Measurements from ENCODE around the gene RCN2. TPM values are rescaled to one million over a fixed set of nuclear protein-coding genes. Genes with fewer than 3 reads are reported as not detected.

The RCN2 gene
- total RNA-seq, 8 experiments from 2014 or later = 80.3 to 145 (median 110) TPM

GRCh38 chr15:76905013-76905839 lies 26.3 kb upstream of the RCN2 start, which contains the start of gene SCAPER:
Gene SCAPER (minus strand): TSS chr15:76905340. CDS start chr15:76883817, 21,523 bp downstream.
- H3K4me3 ChIP-seq = peak within 1 kb of the TSS; percentile 56 to 98 (median 85)
- peak; percentile 85 to 96 (median 91) for ATAC-seq (replicated peaks in 6 of 8)
- H3K4me1 ChIP-seq (replicated peaks in 1 of 2) = peaks cover 6 to 8% of the 10 kb centered on the region in 2 donors
- in situ Hi-C loops (cut with MboI; ENCODE audit: low pct_unique_long_range_greater_than_20kb in 2 of 9, low sequenced_read_pairs in 9 of 9, unreplicated experiment in 9 of 9) = no loop called here
- WGBS, 10 experiments = 0 to 57% (median 12%) methylated on average over 1 to 17 of the region's 78 CpGs; no CpG with 5 or more reads in 1 of the 10 experiments
- H3K27ac ChIP-seq = peak within 1 kb of the TSS; percentile 72 to 79

- in situ Hi-C loops (cut with MboI; ENCODE audit: low pct_unique_long_range_greater_than_20kb in 2 of 9, low sequenced_read_pairs in 9 of 9, unreplicated experiment in 9 of 9) = no loop called here
- Histone ChIP-seq H3K4me1 (replicated peaks in 1 of 2) (peaks cover 6 to 8% of the 10 kb centered on the region in 2 donors), H3K27ac (no peak overlapping the region), H3K4me3 (peak overlapping the region; percentile 56 to 98 (median 85))
- WGBS, 10 experiments = 21 to 100% (median 60%) methylated on average over 1 to 9 of the region's 9 CpGs; no CpG with 5 or more reads in 1 of the 10 experiments
- ATAC-seq (replicated peaks in 6 of 8) = no peak
Observed at GRCh38 chr15:76905855-76906254, 25.7 kb upstream of the RCN2 start.

- H3K27ac ChIP-seq = no peak overlapping the region
- no peak overlapping the region for H3K4me3 ChIP-seq
- 20 to 100% (median 83%) methylated on average over 1 to 4 of the region's 4 CpGs; no CpG with 5 or more reads in 1 of the 10 experiments for WGBS, 10 experiments
- ATAC-seq (replicated peaks in 6 of 8) = no peak
- no peaks in the 10 kb centered on the region for H3K4me1 ChIP-seq (replicated peaks in 1 of 2)
- in situ Hi-C loops (cut with MboI; ENCODE audit: low pct_unique_long_range_greater_than_20kb in 2 of 9, low sequenced_read_pairs in 9 of 9, unreplicated experiment in 9 of 9) = no loop called here
Observed at GRCh38 chr15:76912430-76912829, 19.1 kb upstream of the RCN2 start.

- in situ Hi-C loops (cut with MboI; ENCODE audit: low pct_unique_long_range_greater_than_20kb in 2 of 9, low sequenced_read_pairs in 9 of 9, unreplicated experiment in 9 of 9) = no loop called here
- Histone ChIP-seq H3K27ac (no peak overlapping the region), H3K4me3 (no peak overlapping the region), H3K4me1 (replicated peaks in 1 of 2) (no peaks in the 10 kb centered on the region)
- ATAC-seq (replicated peaks in 6 of 8) = no peak
- 0 to 100% (median 71%) methylated on average over 1 to 2 of the region's 2 CpGs; no CpG with 5 or more reads in 1 of the 10 experiments for WGBS, 10 experiments
Observed at GRCh38 chr15:76913737-76914136, 17.8 kb upstream of the RCN2 start.

GRCh38 chr15:76916369-76916768 lies 15.2 kb upstream of the RCN2 start:
- no peaks in the 10 kb centered on the region for H3K4me1 ChIP-seq (replicated peaks in 1 of 2)
- 36 to 100% (median 86%) methylated on average over 2 to 11 of the region's 13 CpGs; no CpG with 5 or more reads in 6 of the 10 experiments for WGBS, 10 experiments
- no peak overlapping the region for H3K4me3 ChIP-seq
- H3K27ac ChIP-seq = no peak overlapping the region
- ATAC-seq (replicated peaks in 6 of 8) = no peak
- in situ Hi-C loops (cut with MboI; ENCODE audit: low pct_unique_long_range_greater_than_20kb in 2 of 9, low sequenced_read_pairs in 9 of 9, unreplicated experiment in 9 of 9) = no loop called here

GRCh38 chr15:76928201-76928600 lies 3.3 kb upstream of the RCN2 start:
- WGBS, 10 experiments = 39 to 100% (median 74%) methylated on average over 1 to 3 of the region's 3 CpGs; no CpG with 5 or more reads in 1 of the 10 experiments
- in situ Hi-C loops (cut with MboI; ENCODE audit: low pct_unique_long_range_greater_than_20kb in 2 of 9, low sequenced_read_pairs in 9 of 9, unreplicated experiment in 9 of 9) = no loop called here
- no peak for ATAC-seq (replicated peaks in 6 of 8)
- no peak overlapping the region for H3K4me3 ChIP-seq
- H3K4me1 ChIP-seq (replicated peaks in 1 of 2) = peaks cover 12 to 13% of the 10 kb centered on the region in 2 donors
- no peak overlapping the region for H3K27ac ChIP-seq

GRCh38 chr15:76929011-76929760 lies 2.4 kb upstream of the RCN2 start:
- H3K4me3 ChIP-seq = no peak overlapping the region
- no peak for ATAC-seq (replicated peaks in 6 of 8)

GRCh38 chr15:76930831-76931396 lies 635 bp upstream of the RCN2 start:
- 14 to 71% (median 33%) methylated on average over 1 to 6 of the region's 7 CpGs for WGBS, 10 experiments
- in situ Hi-C loops (cut with MboI; ENCODE audit: low pct_unique_long_range_greater_than_20kb in 2 of 9, low sequenced_read_pairs in 9 of 9, unreplicated experiment in 9 of 9) = no loop called here
- no peak for ATAC-seq (replicated peaks in 6 of 8)
- peak overlapping the region; percentile 54 to 91 (median 86) for H3K4me3 ChIP-seq
- H3K4me1 ChIP-seq (replicated peaks in 1 of 2) = peaks cover 12 to 17% of the 10 kb centered on the region in 2 donors
- H3K27ac ChIP-seq = peak overlapping the region; percentile 57 to 80

More at GRCh38 chr15:76929011-76929760, 2.4 kb upstream of the RCN2 start:
- Histone ChIP-seq H3K4me1 (replicated peaks in 1 of 2) (peaks cover 12 to 17% of the 10 kb centered on the region in 2 donors), H3K27ac (no peak overlapping the region)
- in situ Hi-C loops (cut with MboI; ENCODE audit: low pct_unique_long_range_greater_than_20kb in 2 of 9, low sequenced_read_pairs in 9 of 9, unreplicated experiment in 9 of 9) = no loop called here

- peak in 2 of 8 experiments; percentile 0 to 1 for ATAC-seq (replicated peaks in 6 of 8)
- Histone ChIP-seq H3K4me3 (peak overlapping the region; percentile 54 to 91 (median 86)), H3K4me1 (replicated peaks in 1 of 2) (peaks cover 12 to 17% of the 10 kb centered on the region in 2 donors), H3K27ac (peak overlapping the region; percentile 81 to 91)
- in situ Hi-C loops (cut with MboI; ENCODE audit: low pct_unique_long_range_greater_than_20kb in 2 of 9, low sequenced_read_pairs in 9 of 9, unreplicated experiment in 9 of 9) = no loop called here
- 7 to 53% (median 18%) methylated on average over 1 to 11 of the region's 14 CpGs; no CpG with 5 or more reads in 1 of the 10 experiments for WGBS, 10 experiments
Observed at GRCh38 chr15:76932135-76932966, 802 bp downstream of the RCN2 start.

- no peak for ATAC-seq (replicated peaks in 6 of 8)
- 50 to 100% (median 95%) methylated on average over 1 to 2 of the region's 2 CpGs; no CpG with 5 or more reads in 1 of the 10 experiments for WGBS, 10 experiments
- in situ Hi-C loops (cut with MboI; ENCODE audit: low pct_unique_long_range_greater_than_20kb in 2 of 9, low sequenced_read_pairs in 9 of 9, unreplicated experiment in 9 of 9) = no loop called here
- H3K4me3 ChIP-seq = no peak overlapping the region
- H3K4me1 ChIP-seq (replicated peaks in 1 of 2) = peaks cover 11 to 15% of the 10 kb centered on the region in 2 donors
- H3K27ac ChIP-seq = no peak overlapping the region
Observed at GRCh38 chr15:76935620-76936019, 4.1 kb downstream of the RCN2 start.

- no peak overlapping the region for H3K27ac ChIP-seq
- in situ Hi-C loops (cut with MboI; ENCODE audit: low pct_unique_long_range_greater_than_20kb in 2 of 9, low sequenced_read_pairs in 9 of 9, unreplicated experiment in 9 of 9) = no loop called here
- ATAC-seq (replicated peaks in 6 of 8) = no peak
Observed at GRCh38 chr15:76936671-76937070, 5.1 kb downstream of the RCN2 start.

GRCh38 chr15:76938752-76939151 lies 7.2 kb downstream of the RCN2 start:
- WGBS, 10 experiments = 80 to 100% (median 100%) methylated on average over 1 to 5 of the region's 5 CpGs; no CpG with 5 or more reads in 1 of the 10 experiments
- Histone ChIP-seq H3K27ac (no peak overlapping the region), H3K4me1 (replicated peaks in 1 of 2) (no peaks in the 10 kb centered on the region), H3K4me3 (no peak overlapping the region)
- in situ Hi-C loops (cut with MboI; ENCODE audit: low pct_unique_long_range_greater_than_20kb in 2 of 9, low sequenced_read_pairs in 9 of 9, unreplicated experiment in 9 of 9) = no loop called here
- no peak for ATAC-seq (replicated peaks in 6 of 8)

More at GRCh38 chr15:76936671-76937070, 5.1 kb downstream of the RCN2 start:
- peaks cover 8 to 12% of the 10 kb centered on the region in 2 donors for H3K4me1 ChIP-seq (replicated peaks in 1 of 2)
- 13 to 100% (median 97%) methylated on average over 1 to 3 of the region's 3 CpGs; no CpG with 5 or more reads in 2 of the 10 experiments for WGBS, 10 experiments
- no peak overlapping the region for H3K4me3 ChIP-seq

Measured in motor neuron (in vitro differentiated cells).